ENCODE measurements around the gene PECR.
"Not testable (repeated sequence)": the region's sequence is repeated elsewhere in the genome, so short reads cannot be mapped to it uniquely, and the experiment has no call there.

Gene PECR

DNA sequence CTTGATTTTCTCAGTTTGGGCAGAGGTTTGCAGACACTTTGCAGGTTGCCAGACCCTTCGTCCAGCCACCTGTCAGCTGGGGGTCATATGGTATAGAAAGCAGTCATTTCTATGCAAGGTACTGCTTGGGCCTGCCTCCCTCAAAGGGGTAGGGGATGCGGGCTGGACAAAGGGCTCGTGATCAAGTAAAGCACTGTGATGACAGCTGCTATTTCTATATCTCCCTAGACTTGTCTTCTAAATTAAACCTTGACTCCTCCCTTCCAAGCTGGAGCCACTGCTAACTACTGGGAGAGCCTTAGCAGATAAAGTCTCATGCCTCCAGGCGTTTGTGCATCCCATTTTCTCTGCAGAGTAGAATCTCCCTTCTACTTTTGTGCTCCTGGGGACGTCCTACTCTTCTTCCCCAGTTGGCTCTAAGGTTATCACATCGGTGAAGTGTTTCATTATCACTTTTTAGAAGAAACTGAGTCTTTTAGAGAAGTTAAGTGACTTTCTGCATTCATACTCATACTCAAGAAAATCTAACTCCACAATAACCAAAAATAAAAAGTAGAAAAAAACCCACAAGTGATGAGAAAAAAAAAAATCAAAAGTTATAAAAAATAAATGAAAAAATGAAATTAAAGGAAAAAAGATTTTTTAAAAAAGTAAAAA, 26.8 kb upstream of the PECR start:
- DNase-seq = no peak
- intact Hi-C loops (cut with DNase I) = no loop called here

DNA sequence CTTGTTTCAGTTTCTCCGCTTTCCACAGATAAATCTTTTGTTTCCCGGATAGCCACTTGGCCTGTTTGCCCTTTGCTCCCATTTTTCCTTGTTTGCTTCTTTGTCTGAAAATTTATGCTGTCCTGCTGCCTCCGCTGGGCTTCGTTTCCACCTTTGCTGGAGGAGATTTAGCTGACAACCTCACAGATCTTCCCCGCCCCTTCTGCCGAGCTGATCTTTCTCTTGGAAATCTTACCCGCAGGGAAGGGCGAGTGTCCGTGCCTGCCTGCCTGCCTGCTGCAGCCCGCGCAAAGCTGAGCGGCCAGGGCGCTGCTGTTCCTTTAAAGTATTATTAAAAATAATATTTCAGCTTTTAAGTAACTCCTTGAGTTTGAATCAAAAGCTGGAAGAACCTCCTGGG, 26.2 kb upstream of the PECR start:
- DNase-seq = no peak
- intact Hi-C loops (cut with DNase I) = no loop called here

DNA sequence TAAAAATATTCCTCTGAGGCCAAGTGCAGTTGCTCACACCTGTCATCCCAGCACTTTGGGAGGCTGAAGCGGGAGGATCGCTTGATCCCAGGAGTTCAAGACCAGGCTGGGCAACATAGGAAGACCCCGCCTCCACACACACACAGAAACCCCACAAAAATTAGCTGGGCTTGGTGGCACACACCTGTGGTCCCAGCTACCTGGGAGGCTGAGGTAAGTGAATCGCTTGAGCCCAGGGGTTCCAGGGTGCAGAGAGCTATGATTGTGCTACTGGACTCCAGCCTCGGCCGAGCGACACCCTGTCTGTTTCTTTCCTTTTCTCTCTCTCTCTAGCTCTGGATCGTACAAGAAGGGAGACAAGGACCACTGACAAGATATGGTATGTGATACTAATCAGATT, 25.7 kb upstream of the PECR start:
- intact Hi-C loops (cut with DNase I) = no loop called here
- no peak for DNase-seq

DNA sequence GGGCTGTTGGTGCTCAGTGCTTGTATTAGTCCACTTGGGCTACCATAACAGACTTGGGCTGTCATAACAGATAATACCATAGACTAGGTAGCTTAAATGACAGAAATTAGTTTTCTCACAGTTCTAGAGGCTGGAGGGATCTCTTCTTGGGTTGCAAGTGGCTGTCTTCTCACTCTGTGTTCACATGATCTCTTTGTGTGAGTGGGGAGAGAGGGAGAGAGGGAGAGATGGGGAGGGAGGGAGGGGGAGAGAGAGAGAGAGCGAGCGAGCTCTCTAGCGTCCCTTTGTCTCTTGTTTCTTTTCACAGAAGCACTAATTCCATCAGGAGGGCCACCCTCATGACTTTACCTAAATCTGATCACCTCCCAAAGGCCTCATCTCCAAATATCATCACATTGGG, 23.1 kb upstream of the PECR start:
- intact Hi-C loops (cut with DNase I) = no loop called here

DNA sequence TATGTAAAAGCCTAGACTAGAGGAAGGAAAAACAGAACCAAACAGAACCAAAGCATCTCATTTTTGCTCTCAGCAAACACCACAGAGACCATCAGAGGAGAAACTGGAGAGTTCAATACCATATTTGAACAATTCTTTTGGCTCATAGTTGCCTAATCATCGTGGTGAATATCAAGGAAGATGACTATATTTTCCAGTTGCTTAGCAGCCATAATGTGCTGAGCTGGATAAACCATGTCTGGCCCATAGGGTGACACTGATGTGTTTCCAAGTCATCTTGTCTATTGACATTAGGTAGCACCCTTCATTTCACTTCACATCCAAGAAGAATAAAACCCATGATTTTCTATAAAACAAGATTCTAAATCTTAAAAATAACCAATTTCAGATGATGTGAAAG, 21.6 kb upstream of the PECR start:
- intact Hi-C loops (cut with DNase I) = no loop called here
- DNase-seq = no peak

More for the DNA sequence above, 23.1 kb upstream of the PECR start:
- DNase-seq = no peak

DNA sequence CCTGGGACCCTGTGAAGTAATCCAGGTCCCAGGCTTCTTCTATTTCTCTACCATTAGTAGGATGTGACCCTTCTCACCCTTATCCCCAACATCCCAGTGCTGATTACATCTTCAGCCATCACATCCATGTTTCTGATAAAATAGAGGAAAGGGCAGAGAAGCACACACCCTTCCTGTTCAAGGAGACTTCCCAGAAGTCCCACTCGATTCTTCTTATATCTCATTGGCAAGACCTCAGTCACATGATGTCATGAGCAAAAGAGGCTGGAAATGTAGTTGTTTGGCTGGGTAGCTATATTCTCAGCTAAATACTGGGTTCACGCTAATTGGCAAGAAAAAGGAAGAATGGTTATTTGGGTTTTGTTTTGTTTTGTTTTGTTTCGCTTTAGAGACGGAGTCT, 19.5 kb upstream of the PECR start:
- no peak for DNase-seq

DNA sequence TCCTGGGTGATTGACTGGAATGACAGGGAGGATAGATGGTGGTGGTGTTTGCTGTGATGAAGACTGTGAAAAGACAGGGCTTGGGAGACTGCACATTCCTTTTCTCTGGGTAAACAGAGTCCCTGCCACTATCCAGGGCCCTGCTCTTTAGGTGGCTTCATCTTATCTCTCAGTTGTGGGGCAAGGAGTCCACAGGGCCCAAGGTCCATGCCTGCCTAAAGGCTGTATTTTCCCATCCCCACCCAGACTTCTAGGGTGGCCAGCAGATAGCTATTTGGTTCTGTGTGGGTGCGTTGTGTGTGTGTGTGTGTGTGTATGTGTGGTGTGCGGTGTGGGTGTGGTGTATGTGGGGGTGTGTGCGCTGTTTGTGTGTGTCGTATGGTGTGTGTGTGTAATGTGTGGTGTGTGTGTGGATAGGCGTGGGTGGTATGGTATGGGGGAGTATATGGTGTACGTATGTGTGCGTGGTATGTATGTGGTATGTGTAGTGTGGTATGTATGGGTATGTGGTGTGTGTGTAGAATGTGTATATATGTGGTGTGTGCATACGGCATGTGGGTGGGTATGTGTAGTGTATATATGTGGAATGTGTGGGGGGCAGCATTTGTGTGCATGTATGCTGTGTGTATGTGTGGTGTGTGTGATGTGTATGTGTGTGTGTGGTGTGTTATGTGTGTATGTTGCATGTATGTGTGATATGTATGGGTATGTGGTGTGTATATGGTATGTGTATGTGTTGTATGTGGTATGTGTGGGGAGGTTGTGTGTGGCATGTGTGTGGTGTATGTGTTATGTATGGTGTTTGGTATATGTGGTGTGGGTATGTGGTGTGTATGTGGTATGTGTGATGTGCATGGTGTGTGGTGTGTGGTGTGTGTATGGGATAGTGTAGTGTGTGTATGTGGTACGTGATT, 17.1 kb upstream of the PECR start:
- no peak for DNase-seq
- intact Hi-C loops (cut with DNase I) = no loop called here

More for the DNA sequence above, 19.5 kb upstream of the PECR start:
- intact Hi-C loops (cut with DNase I) = no loop called here

DNA sequence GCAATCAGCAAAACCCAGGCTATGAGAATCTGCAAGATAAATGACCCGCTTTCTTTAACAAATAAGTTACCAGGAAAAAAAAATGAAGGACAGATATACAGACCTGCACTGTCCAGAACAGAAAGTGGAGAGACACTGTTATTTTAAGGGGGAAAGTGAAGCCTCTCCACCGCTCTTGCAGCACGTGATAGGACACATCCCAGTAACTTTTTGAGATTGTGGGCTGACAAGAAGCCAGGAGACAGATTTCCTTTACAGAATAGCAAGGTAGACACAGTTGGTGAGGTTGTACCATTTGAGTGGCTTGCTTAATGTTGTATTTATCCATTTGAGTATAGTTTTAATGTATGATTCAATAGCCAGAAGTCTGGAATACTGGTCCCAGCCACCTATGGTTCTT, 13.1 kb upstream of the PECR start:
- intact Hi-C loops (cut with DNase I) = no loop called here
- no peak for DNase-seq

DNA sequence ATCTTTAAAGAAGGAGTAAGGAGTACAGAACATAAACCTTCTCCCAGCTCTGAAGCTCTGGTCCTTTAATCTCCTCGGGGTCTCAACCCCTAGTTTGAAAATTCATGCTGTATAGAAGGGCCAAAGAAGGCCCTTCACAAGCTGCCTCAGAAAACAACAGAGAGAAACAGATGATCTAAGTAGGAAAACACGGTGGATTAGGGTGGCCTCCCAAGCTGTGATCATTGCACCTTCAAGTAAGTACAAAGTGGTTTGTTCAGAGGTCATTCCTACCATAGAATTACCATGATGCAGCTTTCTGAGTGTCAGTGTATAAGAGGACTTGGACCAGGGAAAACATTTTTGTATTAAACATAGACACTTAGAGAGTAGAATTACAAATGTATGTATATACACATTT, 11.0 kb upstream of the PECR start:
- no peak for DNase-seq
- intact Hi-C loops (cut with DNase I) = no loop called here

DNA sequence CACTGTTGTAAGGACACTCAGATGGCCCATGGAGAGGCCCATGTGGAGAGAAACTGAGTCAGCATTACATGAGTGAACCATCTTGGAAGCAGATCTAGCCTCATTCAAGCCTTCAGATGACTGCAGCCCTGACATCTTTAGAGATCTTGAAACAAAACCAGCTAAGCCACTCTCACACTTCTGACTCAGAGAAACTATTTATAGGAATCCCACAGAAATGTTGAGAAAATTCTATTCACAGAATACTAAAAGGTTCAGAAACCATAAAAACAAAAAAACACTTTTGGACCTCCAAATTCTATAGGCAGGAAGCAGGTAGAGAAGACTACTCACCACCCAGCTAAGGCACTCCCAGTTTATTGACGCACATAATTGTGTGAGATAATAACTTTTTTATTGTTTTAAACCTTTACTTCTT, 8.8 kb upstream of the PECR start:
- DNase-seq = no peak
- intact Hi-C loops (cut with DNase I) = no loop called here

DNA sequence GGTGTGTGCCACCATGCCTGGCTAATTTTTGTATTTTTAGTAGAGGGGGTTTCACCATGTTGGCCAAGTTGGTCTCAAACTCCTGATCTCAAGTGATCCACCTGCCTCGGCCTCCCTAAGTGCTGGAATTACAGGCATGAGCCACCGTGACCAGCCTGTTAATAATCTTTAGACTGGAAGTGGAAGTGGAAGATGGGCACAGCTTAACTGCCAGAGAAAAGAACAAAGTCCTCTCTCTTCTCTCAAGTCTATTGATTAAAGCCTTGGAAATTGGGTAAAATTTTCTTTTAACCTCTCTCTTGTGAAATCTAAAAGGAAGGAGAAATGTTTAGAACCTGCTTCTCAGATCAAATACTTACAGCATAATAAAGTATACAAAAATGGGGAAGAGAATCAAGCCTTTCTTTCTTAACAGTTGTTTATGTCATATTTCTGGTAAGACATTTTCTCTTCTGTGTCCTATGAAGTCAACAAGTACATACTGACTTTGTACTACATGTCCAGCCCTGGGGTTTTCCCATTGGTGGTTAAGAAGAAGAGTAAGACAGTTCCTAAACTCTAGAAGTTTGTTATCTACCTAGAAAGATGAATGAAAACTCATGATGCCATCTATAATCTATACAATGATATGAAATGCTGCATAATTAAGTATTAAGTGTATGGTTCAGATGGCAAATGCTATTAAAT, 4.7 kb upstream of the PECR start:
- intact Hi-C loops (cut with DNase I) = no loop called here
- DNase-seq = no peak

DNA sequence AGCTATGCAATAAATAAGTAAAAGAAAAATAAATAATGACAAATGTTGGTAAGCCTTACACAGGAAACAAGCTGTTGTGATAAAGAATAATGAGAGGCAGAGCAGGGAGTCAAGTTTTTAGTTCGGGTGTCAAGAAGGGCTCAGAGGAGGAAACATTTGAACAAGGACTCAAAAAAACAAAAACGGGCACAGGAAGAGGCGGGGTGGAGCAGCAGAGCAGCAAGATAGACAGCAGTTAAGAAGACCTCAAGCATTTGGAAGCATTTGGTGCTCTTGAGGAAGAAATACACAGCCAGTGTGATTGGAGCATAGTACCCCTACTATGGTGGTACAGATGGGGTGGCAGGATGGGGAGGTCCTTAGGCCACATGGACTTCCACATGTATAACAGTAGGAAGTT, 2.9 kb upstream of the PECR start:
- no peak for DNase-seq
- intact Hi-C loops (cut with DNase I) = no loop called here

DNA sequence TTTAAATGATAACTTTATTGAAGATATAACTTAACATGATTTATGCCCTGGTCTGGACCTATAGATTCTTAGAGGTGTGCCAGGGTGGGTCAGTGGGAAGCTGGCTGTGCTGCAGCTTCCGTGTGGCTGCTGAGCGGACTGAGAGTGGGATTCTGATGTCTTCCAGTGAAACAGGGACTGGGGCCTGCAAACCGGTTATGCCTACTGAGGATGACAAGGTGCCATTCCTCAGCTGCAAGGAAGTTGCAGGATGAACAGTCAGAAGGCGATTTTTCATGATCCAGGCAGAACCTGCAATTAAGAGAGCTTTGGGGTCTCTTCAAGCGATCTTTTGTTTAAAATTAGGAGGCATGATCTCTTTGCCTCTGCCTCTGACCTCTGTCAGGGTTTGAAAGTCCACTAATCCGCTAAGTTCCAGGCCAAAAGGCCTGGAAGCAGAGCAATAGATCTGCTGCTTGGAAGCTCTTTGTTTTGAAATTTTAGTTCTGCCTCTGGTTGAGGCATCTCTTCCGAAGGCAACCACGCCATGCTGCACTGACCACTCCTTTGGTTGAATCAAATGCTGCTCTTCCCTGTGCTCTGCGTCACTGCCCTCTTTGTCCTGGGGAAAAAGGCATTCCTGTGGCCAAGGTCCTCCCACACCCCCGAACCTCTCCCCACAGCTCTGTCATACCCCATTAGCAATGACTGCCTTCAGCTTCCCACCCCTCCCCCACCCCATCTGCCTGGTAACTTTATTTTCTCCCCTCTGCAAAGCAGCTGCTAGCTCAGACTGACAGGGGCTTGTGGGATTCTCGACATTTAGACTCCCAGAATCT, 2.1 kb upstream of the PECR start:
- intact Hi-C loops (cut with DNase I) = loop anchor here (2.0 kb wide), 1 partner anchor 51 kb away; no protein-coding TSS in a partner anchor
- no peak for DNase-seq

DNA sequence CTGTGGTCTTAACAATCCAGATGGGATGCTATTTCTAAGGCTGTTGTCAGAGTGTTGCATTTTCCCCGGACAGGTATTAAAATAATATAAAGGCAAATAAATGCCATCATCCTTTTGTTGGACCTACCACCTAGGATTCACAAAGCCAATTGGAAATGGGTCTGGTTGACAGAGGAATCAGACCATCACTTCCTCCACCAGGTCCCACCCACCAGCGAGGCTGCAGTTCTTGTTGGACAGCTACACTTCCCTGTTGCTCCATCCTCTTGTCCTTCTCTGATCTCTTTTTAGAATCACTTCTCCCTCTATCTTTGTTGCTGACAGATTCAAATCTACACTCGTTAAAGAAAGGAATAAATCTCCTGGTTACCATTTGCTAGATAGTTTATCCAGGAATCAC, 1.2 kb upstream of the PECR start:
- intact Hi-C loops (cut with DNase I) = loop anchor here (2.0 kb wide), 1 partner anchor 50 kb away; no protein-coding TSS in a partner anchor
- peak in 8 of 10 donors; percentile 37 to 91 (median 57) for DNase-seq

DNA sequence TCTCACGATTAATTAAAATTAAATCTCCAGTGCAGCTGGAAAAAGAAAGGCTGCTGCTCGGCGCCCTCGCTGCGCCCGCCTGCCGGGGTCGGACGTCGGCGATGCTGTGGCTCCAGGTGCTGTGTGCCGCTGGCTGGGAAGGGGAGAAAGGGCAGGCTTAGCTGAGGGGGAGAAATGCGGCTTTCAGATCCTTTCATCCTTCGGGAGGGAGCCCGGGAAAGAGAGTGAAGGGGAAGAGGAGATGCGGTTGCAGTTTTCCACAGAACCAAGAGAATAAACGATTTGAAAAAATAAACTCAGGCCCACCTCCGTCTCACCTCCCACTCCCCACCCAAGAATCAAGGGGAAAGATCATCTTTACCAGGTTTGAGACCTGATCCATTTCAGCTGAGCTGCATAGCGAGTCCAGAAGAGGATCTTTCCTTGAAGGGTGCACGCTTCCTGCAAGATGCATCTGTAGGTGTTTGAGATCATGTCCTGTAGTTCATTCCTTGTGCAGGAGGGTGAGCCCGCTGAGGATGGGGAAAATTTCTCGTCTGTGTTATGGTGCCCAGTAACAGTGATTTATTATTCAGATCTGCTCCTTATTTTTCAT, 605 bp upstream of the PECR start:
- peak in 3 of 10 donors; percentile 10 to 22 (median 21) for DNase-seq
- intact Hi-C loops (cut with DNase I) = loop anchor here (2.0 kb wide), 1 partner anchor 49 kb away; no protein-coding TSS in a partner anchor

DNA sequence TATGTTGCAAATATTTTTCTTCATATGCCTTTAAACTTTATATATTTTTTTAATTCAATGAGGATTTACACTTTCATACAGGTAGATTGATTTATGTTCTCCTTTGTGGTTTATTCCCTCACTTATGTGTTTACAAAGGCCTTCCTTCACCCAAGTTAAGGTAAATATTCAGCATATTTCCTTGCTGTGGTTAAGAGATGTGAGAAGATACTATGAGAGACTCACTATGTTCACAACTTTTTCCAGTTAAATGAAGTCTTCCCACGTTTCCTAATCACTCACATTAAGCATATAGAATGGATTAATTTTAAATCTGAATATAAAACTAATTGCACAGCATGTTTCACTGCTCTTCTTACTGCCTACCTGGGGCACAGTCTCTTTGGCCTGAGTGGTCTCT, 597 bp downstream of the PECR start:
- DNase-seq = no peak
- intact Hi-C loops (cut with DNase I) = no loop called here

DNA sequence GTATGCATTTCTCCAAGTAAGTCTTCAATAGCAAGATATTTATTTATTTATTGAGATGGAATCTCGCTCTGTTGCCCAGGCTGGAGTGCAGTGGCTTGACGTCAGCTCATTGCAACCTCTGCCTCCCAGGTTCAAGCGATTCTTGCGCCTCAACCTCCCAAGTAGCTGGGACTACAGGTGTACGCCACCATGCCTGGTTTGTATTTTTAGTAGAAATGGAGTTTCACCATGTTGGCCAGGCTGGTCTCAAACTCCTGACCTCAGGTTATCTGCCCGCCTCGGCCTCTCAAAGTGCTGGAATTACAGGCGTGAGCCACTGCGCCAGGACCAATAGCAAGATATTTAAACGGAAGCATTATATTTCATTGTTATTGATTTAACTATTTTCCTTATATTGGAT, 1.6 kb downstream of the PECR start:
- DNase-seq; intact Hi-C loops (cut with DNase I): not testable (repeated sequence)

DNA sequence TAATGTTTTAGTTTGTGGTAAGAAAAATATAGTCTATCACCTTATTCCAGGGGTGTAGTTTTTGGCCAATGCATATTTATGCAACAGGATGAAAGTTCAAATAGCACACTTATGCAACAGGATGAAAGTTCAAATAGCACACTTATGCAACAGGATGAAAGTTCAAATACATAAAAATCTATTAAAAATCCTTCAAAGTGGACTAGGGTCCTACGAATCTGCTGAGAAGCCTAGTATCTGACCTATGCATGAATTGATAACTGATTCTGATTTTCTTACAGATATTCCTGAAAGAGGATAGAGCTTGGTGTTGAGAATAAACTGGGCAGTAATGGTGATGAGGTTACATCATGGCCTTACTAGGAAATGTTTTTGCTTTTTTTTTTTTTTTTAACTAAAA, 2.8 kb downstream of the PECR start:
- intact Hi-C loops (cut with DNase I) = no loop called here
- no peak for DNase-seq

DNA sequence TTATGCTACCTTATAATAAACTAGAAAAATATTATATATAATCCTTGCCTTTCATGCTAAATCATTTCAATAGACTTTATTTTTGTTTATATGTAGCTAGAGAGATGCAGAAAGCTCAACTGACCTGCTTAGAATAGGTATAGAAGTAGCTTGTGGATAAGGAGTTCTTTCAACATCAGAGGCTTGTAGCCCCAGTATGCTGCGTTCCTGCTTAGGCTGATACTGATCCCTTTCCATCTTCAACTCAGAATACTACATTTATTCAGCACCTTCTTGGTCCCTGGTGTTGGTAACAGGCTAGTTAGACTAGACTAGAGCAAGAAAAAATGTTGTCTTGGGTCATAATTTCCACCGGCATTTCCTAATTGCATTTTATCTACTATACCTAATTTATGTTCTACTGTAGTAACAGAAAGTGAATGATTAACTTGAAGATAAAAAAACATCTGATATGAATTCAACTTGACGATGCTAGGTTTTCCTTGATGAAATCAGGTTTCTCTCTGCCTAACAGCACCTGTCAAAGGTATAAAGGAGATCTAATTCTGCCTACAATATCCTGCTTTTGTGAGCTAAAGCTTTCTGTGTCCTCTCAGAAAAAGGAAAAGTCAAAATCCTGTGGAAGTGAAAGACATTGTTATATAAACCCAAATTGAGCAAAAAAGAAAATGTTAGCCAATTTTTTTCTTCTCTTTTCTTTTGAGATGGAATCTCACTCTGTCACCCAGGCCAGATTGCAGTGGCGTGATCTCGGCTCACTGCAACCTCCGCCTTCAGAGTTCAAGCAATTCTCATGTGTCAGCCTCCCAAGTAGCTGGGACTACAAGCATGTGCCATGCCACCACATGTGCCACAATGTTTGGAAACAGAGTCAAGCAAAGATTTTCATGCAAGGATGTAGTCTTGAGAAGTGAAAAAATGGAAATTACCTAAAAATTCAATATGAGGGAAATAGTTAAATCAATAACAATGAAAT, 5.8 kb downstream of the PECR start:
- intact Hi-C loops (cut with DNase I) = no loop called here

More for the DNA sequence above, 5.8 kb downstream of the PECR start:
- no peak for DNase-seq

Data from posterior cingulate gyrus (tissue), 11 donors.